ENCODE data around the gene MTA1. TPM values are rescaled to one million over a fixed set of nuclear protein-coding genes. Genes with fewer than 3 reads are reported as not detected.

MTA1 gene
- total RNA-seq, 1 donor from 2014 or later, result 60.9 TPM

GRCh38 chr14:105387530-105387922 is 32.1 kb upstream of the MTA1 start:
- DNase-seq, result no peak

- peak; percentile 72 for DNase-seq
Measured at GRCh38 chr14:105388110-105388951, 31.3 kb upstream of the MTA1 start.

GRCh38 chr14:105388976-105389375 is 30.7 kb upstream of the MTA1 start:
- DNase-seq, result no peak

GRCh38 chr14:105389534-105389933 is 30.1 kb upstream of the MTA1 start:
- no peak for DNase-seq

- DNase-seq, result no peak
Measured at GRCh38 chr14:105389976-105390848, 29.4 kb upstream of the MTA1 start.

- no peak for DNase-seq
Measured at GRCh38 chr14:105390849-105391500, 28.7 kb upstream of the MTA1 start.

- DNase-seq, result no peak
Measured at GRCh38 chr14:105391541-105391940, 28.1 kb upstream of the MTA1 start.

GRCh38 chr14:105392131-105393090 is 27.2 kb upstream of the MTA1 start:
- no peak for DNase-seq

GRCh38 chr14:105393151-105393550 is 26.5 kb upstream of the MTA1 start:
- no peak for DNase-seq

- DNase-seq, result no peak
Measured at GRCh38 chr14:105394714-105395537, 24.7 kb upstream of the MTA1 start.

GRCh38 chr14:105395538-105395854 is 24.1 kb upstream of the MTA1 start:
- no peak for DNase-seq

- DNase-seq, result no peak
Measured at GRCh38 chr14:105397350-105397931, 22.2 kb upstream of the MTA1 start.

GRCh38 chr14:105398044-105398725 is 21.4 kb upstream of the MTA1 start, which contains the start of gene TEX22:
Gene TEX22, plus strand, starts transcription at chr14:105398538. Its CDS starts 803 bp downstream, at chr14:105399341.
- peak; percentile 95 for DNase-seq

- DNase-seq, result peak; percentile 77
Measured at GRCh38 chr14:105398726-105399465, 20.7 kb upstream of the MTA1 start.

- DNase-seq, result no peak
Measured at GRCh38 chr14:105399466-105399775, 20.2 kb upstream of the MTA1 start.

GRCh38 chr14:105400016-105400415 is 19.6 kb upstream of the MTA1 start:
- no peak for DNase-seq

- DNase-seq, result no peak
Measured at GRCh38 chr14:105401699-105402098, 17.9 kb upstream of the MTA1 start.

- DNase-seq, result no peak
Measured at GRCh38 chr14:105408592-105408991, 11.0 kb upstream of the MTA1 start.

- DNase-seq, result no peak
Measured at GRCh38 chr14:105409364-105409763, 10.3 kb upstream of the MTA1 start.

Measured in tongue (tissue), 2 donors.